ENCODE measurements around the gene AP3S1.

GRCh38 chr5:115949096-115949495 is 107.4 kb downstream of the AP3S1 start:
- TF ChIP-seq HDGF (IDR thresholded peaks at IDR 0.05; ENCODE audit: borderline replicate concordance): no peak
- no peak for TF ChIP-seq SP1 (IDR thresholded peaks at IDR 0.05)
- TF ChIP-seq SUZ12 (IDR thresholded peaks at IDR 0.05): no peak
- no peak for TF ChIP-seq ARNT (IDR thresholded peaks at IDR 0.05)
- no peak for TF ChIP-seq ELF4 (IDR thresholded peaks at IDR 0.05)
- no peak for TF ChIP-seq CTBP1 (IDR thresholded peaks at IDR 0.05; ENCODE audit: borderline replicate concordance)
